Type B pancreatic cell (in vitro differentiated cells): Measurements from ENCODE around the gene MAEA. TPM values are rescaled to one million over a fixed set of nuclear protein-coding genes. Genes with fewer than 3 reads are reported as not detected.
A peak's percentile ranks its signal among the peaks of the same experiment; 100 is the strongest.

Source experiments
- DNase-seq: peaks from one replicate; pipeline ENCODE4 v3.0.0; 2021; ENCODE audit warnings: mixed read lengths; ENCODE audit not compliant: unreplicated experiment; ENCODE audit errors: extremely low spot score
- H3K27ac Mint-ChIP-seq: 2 replicates; pipeline ENCODE4 v1.8.0; 2021; ENCODE audit warnings: mild to moderate bottlenecking, mixed read lengths
- H3K27me3 Mint-ChIP-seq: 2 replicates; pipeline ENCODE4 v1.8.0; 2021; ENCODE audit warnings: mixed read lengths
- H3K36me3 Mint-ChIP-seq: 2 replicates; pipeline ENCODE4 v1.8.0; 2021; ENCODE audit warnings: mixed read lengths
- H3K4me1 Mint-ChIP-seq: one replicate; pipeline ENCODE4 v1.8.0; 2021; ENCODE audit warnings: mixed read lengths; ENCODE audit not compliant: unreplicated experiment
- H3K4me3 Mint-ChIP-seq: 2 replicates; pipeline ENCODE4 v1.8.0; 2021; ENCODE audit warnings: mild to moderate bottlenecking, mixed read lengths
- H3K9me3 Mint-ChIP-seq: 2 replicates; pipeline ENCODE4 v1.8.0; 2021; ENCODE audit warnings: mixed read lengths
- total RNA-seq: library from RNA; stranded (reverse); gene quantifications from 2 replicates; pipeline ENCODE4 v1.2.1, GENCODE V29; 2021; ENCODE audit warnings: low replicate concordance
- TF ChIP-seq, protein P1 (sequence below): fragments of 200-600 bp; sonication (generic); conservative IDR thresholded peaks from 2 replicates; pipeline ENCODE4 v1.5.0; 2021; ENCODE audit warnings: antibody characterized with exemption, mild to moderate bottlenecking

The MAEA gene
- total RNA-seq, 1 donor from 2014 or later = 81.5 TPM

DNA sequence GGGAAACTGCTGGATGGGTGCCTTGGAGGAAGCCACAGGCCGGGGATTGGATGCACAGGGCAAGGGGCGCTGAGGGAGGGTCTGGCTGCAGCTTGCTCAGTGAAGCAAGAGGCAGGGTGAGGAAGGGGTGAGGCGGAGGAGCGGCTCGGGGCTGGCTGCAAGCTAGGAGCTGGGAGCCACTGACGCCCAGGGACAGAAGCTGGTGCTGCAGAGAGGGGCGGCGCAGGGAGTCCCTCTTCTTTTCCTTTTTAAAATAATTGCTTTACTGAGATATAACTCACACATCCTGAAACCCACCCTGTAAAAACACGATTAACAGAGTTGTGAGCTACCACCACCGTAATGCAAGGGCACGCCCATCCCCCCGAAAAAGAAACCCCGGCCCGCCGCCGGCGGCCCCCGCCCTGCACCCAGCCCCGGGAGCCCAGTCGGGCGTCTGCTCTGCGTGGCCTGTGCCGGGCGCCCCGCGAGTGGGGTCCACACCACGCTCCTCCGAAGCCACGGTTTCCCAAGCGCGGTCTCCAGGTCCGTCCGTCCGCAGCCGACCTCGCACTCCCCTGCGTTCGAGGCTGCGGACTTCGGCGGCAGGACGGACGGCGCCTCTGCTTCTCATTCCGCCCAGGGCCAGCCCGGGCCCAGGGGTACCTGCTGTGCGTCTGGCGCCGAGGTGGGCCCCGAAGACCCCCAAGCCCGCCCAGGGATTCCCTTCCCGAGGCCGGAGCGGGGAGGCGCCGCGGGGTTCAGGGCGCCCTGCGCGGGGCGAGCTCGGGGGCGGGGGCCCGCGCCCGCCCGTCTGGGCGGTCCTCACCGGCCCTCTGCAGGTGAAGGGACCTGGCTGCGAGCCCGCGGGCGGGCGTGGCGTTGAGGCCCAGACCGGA lies 56.5 kb downstream of the MAEA start:
- peak overlapping the region; percentile 95 for H3K4me3 Mint-ChIP-seq
- H3K4me1 Mint-ChIP-seq = peaks cover 28% of the 10 kb centered on the region
- H3K27me3 Mint-ChIP-seq = no peaks in the 10 kb centered on the region
- peaks cover 8% of the 10 kb centered on the region for H3K36me3 Mint-ChIP-seq
- TF ChIP-seq, protein P1, sequence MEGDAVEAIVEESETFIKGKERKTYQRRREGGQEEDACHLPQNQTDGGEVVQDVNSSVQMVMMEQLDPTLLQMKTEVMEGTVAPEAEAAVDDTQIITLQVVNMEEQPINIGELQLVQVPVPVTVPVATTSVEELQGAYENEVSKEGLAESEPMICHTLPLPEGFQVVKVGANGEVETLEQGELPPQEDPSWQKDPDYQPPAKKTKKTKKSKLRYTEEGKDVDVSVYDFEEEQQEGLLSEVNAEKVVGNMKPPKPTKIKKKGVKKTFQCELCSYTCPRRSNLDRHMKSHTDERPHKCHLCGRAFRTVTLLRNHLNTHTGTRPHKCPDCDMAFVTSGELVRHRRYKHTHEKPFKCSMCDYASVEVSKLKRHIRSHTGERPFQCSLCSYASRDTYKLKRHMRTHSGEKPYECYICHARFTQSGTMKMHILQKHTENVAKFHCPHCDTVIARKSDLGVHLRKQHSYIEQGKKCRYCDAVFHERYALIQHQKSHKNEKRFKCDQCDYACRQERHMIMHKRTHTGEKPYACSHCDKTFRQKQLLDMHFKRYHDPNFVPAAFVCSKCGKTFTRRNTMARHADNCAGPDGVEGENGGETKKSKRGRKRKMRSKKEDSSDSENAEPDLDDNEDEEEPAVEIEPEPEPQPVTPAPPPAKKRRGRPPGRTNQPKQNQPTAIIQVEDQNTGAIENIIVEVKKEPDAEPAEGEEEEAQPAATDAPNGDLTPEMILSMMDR = peak; percentile 36
- no peaks in the 10 kb centered on the region for H3K9me3 Mint-ChIP-seq
- H3K27ac Mint-ChIP-seq = peak overlapping the region; percentile 99
- DNase-seq = no peak

DNA sequence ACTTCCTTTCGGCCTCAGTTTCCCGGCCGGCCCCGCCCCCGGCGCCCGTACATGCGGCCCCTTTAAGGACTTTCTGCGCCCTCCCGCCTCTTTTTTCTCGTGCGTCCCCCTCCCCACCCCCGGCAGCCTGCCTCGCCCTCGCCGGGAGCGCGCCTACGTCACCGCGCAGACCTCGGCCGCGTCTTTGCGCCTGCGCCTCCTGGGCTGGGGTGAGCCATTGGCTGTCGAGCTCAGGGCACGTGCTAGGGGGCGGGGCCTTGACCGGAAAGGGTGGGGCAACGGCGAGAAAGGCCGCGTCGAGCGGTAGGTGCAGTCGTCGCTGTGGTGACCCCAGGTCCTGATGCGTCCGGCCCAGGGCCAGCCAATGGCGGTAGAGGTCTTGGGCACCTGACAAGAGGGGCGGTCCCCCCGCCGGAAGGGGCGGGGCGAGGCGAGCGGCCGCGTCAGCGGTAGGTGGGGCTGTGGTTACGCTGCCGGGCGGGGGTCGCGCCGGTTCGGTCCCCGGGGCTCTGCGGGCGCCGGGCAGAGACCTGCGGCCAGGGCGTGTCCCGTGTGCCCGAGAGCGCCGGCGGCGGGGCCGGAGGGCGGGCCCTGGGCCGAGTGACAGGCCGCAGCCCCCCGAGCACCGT lies 57.2 kb downstream of the MAEA start, which contains the start of gene UVSSA:
Gene UVSSA, plus strand, starts transcription at position 428 of the 629 bp plus-strand sequence. CDS start 884 bp downstream, outside the sequence.
- H3K9me3 Mint-ChIP-seq = no peaks in the 10 kb centered on the region
- DNase-seq = peak; percentile 100
- no peaks in the 10 kb centered on the region for H3K27me3 Mint-ChIP-seq
- peak within 1 kb of the TSS; percentile 95 for H3K4me3 Mint-ChIP-seq
- H3K4me1 Mint-ChIP-seq = peaks cover 32% of the 10 kb centered on the region
- peaks cover 4% of the 10 kb centered on the region for H3K36me3 Mint-ChIP-seq
- TF ChIP-seq, protein P1 = no peak
- peak within 1 kb of the TSS; percentile 99 for H3K27ac Mint-ChIP-seq

DNA sequence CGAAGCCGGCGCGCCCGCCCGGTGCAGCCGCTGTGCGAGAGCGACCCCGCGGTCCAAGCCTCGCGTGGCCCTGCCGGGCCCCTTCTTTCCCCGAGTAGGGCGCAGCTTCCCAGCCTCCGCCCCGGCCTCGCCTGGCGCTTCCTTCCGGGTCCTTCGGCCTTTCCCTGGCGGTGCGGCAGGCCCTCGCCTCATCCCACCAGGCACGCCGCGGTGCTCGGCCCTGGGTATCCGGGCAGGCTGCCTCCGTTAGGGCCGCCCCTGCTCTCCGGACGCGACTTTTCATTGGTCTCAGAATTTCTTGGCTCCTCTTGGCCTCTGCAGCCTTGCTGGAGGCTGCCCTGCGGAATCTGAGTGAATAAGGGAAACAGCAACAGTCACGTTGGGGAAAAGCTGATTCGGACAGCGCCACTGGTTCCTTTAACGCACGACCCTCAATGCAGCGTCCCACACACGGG lies 57.7 kb downstream of the MAEA start:
- TF ChIP-seq, protein P1 = no peak
- DNase-seq = peak; percentile 82
- H3K4me1 Mint-ChIP-seq = peaks cover 32% of the 10 kb centered on the region
- H3K27ac Mint-ChIP-seq = peak overlapping the region; percentile 95
- no peaks in the 10 kb centered on the region for H3K9me3 Mint-ChIP-seq
- no peaks in the 10 kb centered on the region for H3K27me3 Mint-ChIP-seq
- H3K4me3 Mint-ChIP-seq = peak overlapping the region; percentile 92
- H3K36me3 Mint-ChIP-seq = no peaks in the 10 kb centered on the region

DNA sequence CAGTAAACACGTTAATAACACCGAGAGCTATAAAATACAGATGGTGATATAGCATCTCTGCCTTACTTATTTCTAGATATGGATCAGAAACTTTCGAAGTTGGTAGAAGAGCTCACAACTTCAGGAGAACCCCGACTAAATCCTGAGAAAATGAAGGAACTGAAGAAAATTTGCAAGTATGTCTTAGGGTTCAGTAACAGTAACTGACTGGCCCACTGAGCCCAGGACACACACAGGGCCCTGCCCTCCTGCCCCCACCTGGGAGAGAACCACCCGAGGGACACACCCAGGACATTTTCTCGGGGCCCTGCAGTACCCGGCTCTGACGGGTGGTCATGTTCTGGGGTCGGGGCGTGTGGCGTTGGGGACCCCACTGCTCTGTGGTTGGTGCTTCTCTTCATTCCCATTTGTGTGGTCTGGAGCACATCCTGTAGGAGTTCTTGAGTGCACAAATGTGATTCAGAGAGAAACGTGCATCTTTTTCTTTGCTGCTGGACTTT lies 58.4 kb downstream of the MAEA start:
- H3K9me3 Mint-ChIP-seq = no peaks in the 10 kb centered on the region
- peak overlapping the region; percentile 95 for H3K27ac Mint-ChIP-seq
- H3K4me3 Mint-ChIP-seq = peak overlapping the region; percentile 92
- DNase-seq = no peak
- TF ChIP-seq, protein P1 = no peak
- H3K4me1 Mint-ChIP-seq = peaks cover 32% of the 10 kb centered on the region
- no peaks in the 10 kb centered on the region for H3K36me3 Mint-ChIP-seq
- H3K27me3 Mint-ChIP-seq = no peaks in the 10 kb centered on the region

DNA sequence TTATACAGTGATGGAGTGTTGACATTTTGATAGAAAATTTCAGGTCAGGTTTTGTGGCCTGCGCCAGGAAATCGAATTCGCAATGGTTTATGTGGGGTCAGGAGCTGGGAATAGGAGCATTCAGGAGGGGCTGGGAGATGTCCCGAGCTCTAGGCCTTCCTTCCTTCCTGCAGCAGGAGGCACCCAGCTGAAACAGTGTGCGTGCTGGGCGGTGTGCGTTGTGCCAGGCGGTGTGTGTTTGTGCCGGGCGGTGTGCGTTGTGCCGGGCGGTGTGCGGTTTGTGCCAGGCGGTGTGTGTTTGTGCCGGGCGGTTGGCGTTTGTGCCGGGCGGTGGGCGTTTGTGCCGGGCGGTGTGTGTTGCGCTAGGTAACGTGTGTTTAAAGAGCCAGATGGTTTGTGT lies 59.1 kb downstream of the MAEA start:
- Mint-ChIP-seq H3K27ac (peak overlapping the region; percentile 95), H3K36me3 (no peaks in the 10 kb centered on the region), H3K9me3 (no peaks in the 10 kb centered on the region), H3K27me3 (no peaks in the 10 kb centered on the region), H3K4me3 (peak overlapping the region; percentile 92), H3K4me1 (peaks cover 32% of the 10 kb centered on the region)
- TF ChIP-seq, protein P1 = no peak
- DNase-seq = no peak
